H1 (cell line): ENCODE results near the gene MIX23. TPM values are rescaled to one million over a fixed set of nuclear protein-coding genes. Genes with fewer than 3 reads are reported as not detected.

ENCODE experiments used
- CTCF ChIA-PET: fragments of 300-600 bp; sonication (Branson Sonifier 250); formaldehyde crosslinking; loops from one replicate; lab custom pipeline; 2021; ENCODE audit not compliant: partially characterized antibody; lab: Charles Lee
- POLR2A ChIA-PET: fragments of 300-600 bp; sonication (Branson Sonifier 250); formaldehyde crosslinking; loops from one replicate; lab custom pipeline; 2021; ENCODE audit warnings: inconsistent platforms; ENCODE audit not compliant: partially characterized antibody; lab: Charles Lee
- DNase-seq, 2 experiments: peaks; one replicate each; pipeline versions ENCODE4 v3.0.0 to v3.0.0-alpha.2; 2010 to 2022; ENCODE audit warnings: low spot score in 2 of 2, low read depth in 1 of 2, mixed read lengths in 1 of 2
- FAIRE-seq: peaks from 2 replicates; lab custom pipeline; 2011; peaks lifted over from hg19 to GRCh38; lab: Jason Lieb, UNC
- H2AFZ ChIP-seq: 2 replicates; pipeline ENCODE4 v1.8.1; 2012; ENCODE audit warnings: low read length, inconsistent platforms
- H2AK5ac ChIP-seq: 2 replicates; pipeline ENCODE4 v1.6.1; 2013; ENCODE audit warnings: low read depth, low read length
- H2BK120ac ChIP-seq: replicated peaks from 2 replicates; pipeline ENCODE3; 2013; ENCODE audit warnings: low read depth, low read length, inconsistent platforms
- H2BK12ac ChIP-seq: 2 replicates; pipeline ENCODE4 v1.6.1; 2013; ENCODE audit warnings: low read depth, low read length
- H2BK15ac ChIP-seq: 2 replicates; pipeline ENCODE4 v1.6.1; 2013; ENCODE audit warnings: low read length
- H2BK20ac ChIP-seq: 2 replicates; pipeline ENCODE4 v1.6.1; 2013; ENCODE audit warnings: low read length
- H2BK5ac ChIP-seq: 2 replicates; pipeline ENCODE4 v1.6.1; 2013; ENCODE audit warnings: low read depth, low read length
- H3K14ac ChIP-seq: 2 replicates; pipeline ENCODE4 v1.6.1; 2013; ENCODE audit warnings: inconsistent platforms; ENCODE audit not compliant: insufficient read length
- H3K18ac ChIP-seq: 2 replicates; pipeline ENCODE4 v1.6.1; 2013; ENCODE audit warnings: low read length; ENCODE audit errors: extremely low read depth
- H3K23ac ChIP-seq: 2 replicates; pipeline ENCODE4 v1.6.1; 2013; ENCODE audit warnings: inconsistent platforms; ENCODE audit not compliant: insufficient read length
- H3K23me2 ChIP-seq: 2 replicates; pipeline ENCODE4 v1.6.1; 2013; ENCODE audit warnings: low read depth, low read length
- H3K27ac ChIP-seq: 2 replicates; pipeline ENCODE4 v1.6.1; 2011; ENCODE audit warnings: low read depth, low read length, inconsistent platforms
- H3K27me3 ChIP-seq, 4 experiments: replicated peaks in 1 of 4; 1 replicate in 1 of 4; 2 replicates in 3 of 4; pipeline versions ENCODE4 v1.6.1 to v1.8.1; 2011 to 2013; ENCODE audit warnings: low read length in 3 of 4, mild to moderate bottlenecking in 3 of 4, inconsistent platforms in 2 of 4, mixed read lengths in 2 of 4, moderate library complexity in 1 of 4; ENCODE audit not compliant: control insufficient read depth in 3 of 4, insufficient read depth in 3 of 4; ENCODE audit errors: extremely low read depth in 1 of 4
- H3K36me3 ChIP-seq, 4 experiments: 2 replicates each; pipeline versions ENCODE4 v1.6.1 to v1.8.1; 2011 to 2013; ENCODE audit warnings: mild to moderate bottlenecking in 4 of 4, low read length in 3 of 4, moderate library complexity in 2 of 4, control low read depth in 1 of 4, inconsistent platforms in 1 of 4; ENCODE audit not compliant: insufficient read depth in 4 of 4, control insufficient read depth in 2 of 4
- H3K4ac ChIP-seq: replicated peaks from 2 replicates; pipeline ENCODE3; 2013; ENCODE audit warnings: low read length, low read depth, mixed read lengths, inconsistent platforms; ENCODE audit not compliant: insufficient read length
- H3K4me1 ChIP-seq, 4 experiments: replicated peaks in 1 of 4; 1 replicate in 1 of 4; 2 replicates in 3 of 4; pipeline versions ENCODE4 v1.6.1 to v1.8.1; 2011 to 2013; ENCODE audit warnings: low read length in 3 of 4, inconsistent platforms in 2 of 4, mixed read lengths in 1 of 4; ENCODE audit not compliant: insufficient read depth in 4 of 4, control insufficient read depth in 3 of 4
- H3K4me2 ChIP-seq, 2 experiments: 2 replicates each; pipeline versions ENCODE4 v1.6.1 to v1.8.1; 2011 to 2013; ENCODE audit warnings: low read depth in 2 of 2, low read length in 2 of 2, control low read depth in 1 of 2, inconsistent platforms in 1 of 2, mild to moderate bottlenecking in 1 of 2; ENCODE audit not compliant: insufficient read depth in 1 of 2
- H3K4me3 ChIP-seq, 4 experiments: fragments of 200-600, 300-600 bp in 1 of 4; sonication (generic), shearing (Covaris generic), sonication (Bioruptor Twin) in 1 of 4; 2 replicates each; pipeline versions ENCODE4 v1.5.1 to v1.8.1; 2011 to 2016; ENCODE audit warnings: low read length in 4 of 4, low read depth in 3 of 4, control low read depth in 2 of 4, inconsistent platforms in 2 of 4, mild to moderate bottlenecking in 2 of 4, mixed read lengths in 1 of 4, moderate library complexity in 1 of 4; ENCODE audit not compliant: insufficient read depth in 2 of 4; ENCODE audit errors: extremely low read depth in 1 of 4
- H3K56ac ChIP-seq: replicated peaks from 2 replicates; pipeline ENCODE3; 2013; ENCODE audit warnings: low read depth, mild to moderate bottlenecking, mixed read lengths, low read length, inconsistent platforms; ENCODE audit not compliant: insufficient read length
- H3K79me1 ChIP-seq: 2 replicates; pipeline ENCODE4 v1.6.1; 2013; ENCODE audit warnings: low read depth, low read length, control low read depth
- H3K79me2 ChIP-seq, 2 experiments: 2 replicates each; pipeline versions ENCODE4 v1.6.1 to v1.8.1; 2012 to 2013; ENCODE audit warnings: low read length in 2 of 2, mild to moderate bottlenecking in 2 of 2, inconsistent platforms in 1 of 2; ENCODE audit not compliant: insufficient read depth in 2 of 2, control insufficient read depth in 1 of 2
- H3K9ac ChIP-seq, 4 experiments: replicated peaks in 1 of 4; 1 replicate in 1 of 4; 2 replicates in 3 of 4; pipeline versions ENCODE4 v1.6.1 to v1.8.1; 2011 to 2013; ENCODE audit warnings: low read depth in 3 of 4, low read length in 3 of 4, control low read depth in 2 of 4, mild to moderate bottlenecking in 2 of 4, moderate library complexity in 2 of 4, inconsistent platforms in 1 of 4; ENCODE audit errors: extremely low read depth in 1 of 4
- H3K9me3 ChIP-seq, 2 experiments: 2 replicates each; pipeline versions ENCODE4 v1.6.1 to v1.8.1; 2012 to 2013; ENCODE audit warnings: mild to moderate bottlenecking in 2 of 2, moderate library complexity in 2 of 2, control low read depth in 1 of 2, inconsistent platforms in 1 of 2, low read depth in 1 of 2, low read length in 1 of 2, mixed read lengths in 1 of 2; ENCODE audit not compliant: insufficient read depth in 2 of 2
- H4K20me1 ChIP-seq, 2 experiments: replicated peaks in 1 of 2; 2 replicates each; pipeline versions ENCODE3 to v1.8.1; 2011 to 2013; ENCODE audit warnings: inconsistent platforms in 2 of 2, low read length in 2 of 2, mild to moderate bottlenecking in 1 of 2; ENCODE audit not compliant: insufficient read depth in 2 of 2, control insufficient read depth in 1 of 2
- H4K5ac ChIP-seq: 2 replicates; pipeline ENCODE4 v1.6.1; 2013; ENCODE audit warnings: low read length, low read depth, mixed read lengths, inconsistent platforms; ENCODE audit not compliant: insufficient read length
- H4K8ac ChIP-seq: 2 replicates; pipeline ENCODE4 v1.8.0; 2013; ENCODE audit warnings: mild to moderate bottlenecking, moderate library complexity, low read length, inconsistent platforms; ENCODE audit not compliant: insufficient read depth; ENCODE audit errors: extremely low read depth
- H4K91ac ChIP-seq: replicated peaks from 2 replicates; pipeline ENCODE3; 2013; ENCODE audit warnings: low read length, mixed read lengths, inconsistent platforms; ENCODE audit not compliant: insufficient read length
- SP1 ChIP-seq: IDR thresholded peaks from 2 replicates; pipeline ENCODE4 v1.6.1; 2011; ENCODE audit warnings: low read depth, low read length
- WGBS, 2 experiments: shearing (Covaris generic) in 1 of 2; methylation state at CpG; one replicate each; pipeline versions ENCODE4 v1.1.6 to v1.1.7; 2013 to 2015; ENCODE audit warnings: low lambda C conversion rate in 2 of 2, mixed read lengths in 2 of 2, inconsistent platforms in 1 of 2, low coverage in 1 of 2, missing lambda C conversion rate in 1 of 2; ENCODE audit not compliant: insufficient replicate concordance in 2 of 2, insufficient coverage in 1 of 2, insufficient read length in 1 of 2; ENCODE audit errors: extremely low coverage in 1 of 2, missing lambda C conversion rate in 1 of 2; 5-methylcytosine and 5-hydroxymethylcytosine counted together
- polyA plus RNA-seq, 7 experiments: library from polyadenylated mRNA; depleted of rRNA in 3 of 7; stranded (reverse) in 5 of 7; unstranded in 2 of 7; fragments of >200 nt in 5 of 7; fragments of 200-250 nt in 2 of 7; gene quantifications; 1 replicate in 5 of 7; 2 replicates in 1 of 7; 4 replicates in 1 of 7; pipeline versions ENCODE4 v1.2.1 to v1.2.3, GENCODE V29; 2011 to 2013; ENCODE audit warnings: missing spikeins in 2 of 7, mixed read lengths in 2 of 7
- total RNA-seq: library from RNA; stranded (reverse); fragmentation: NEBNext Ultra II Directional; extraction: Animal tissue kit (Norgen Biotek cat#: 25700); gene quantifications from 2 replicates; pipeline ENCODE4 v1.2.1, GENCODE V29; 2021

MIX23 gene
- total and polyA plus RNA-seq, 2 of the 8 experiments (the other 6 are each of a cell fraction or from before 2014, with no cell fraction given) = 22.1 to 69.6 TPM

GRCh38 chr3:122403489-122403888, 20.5 kb upstream of the MIX23 start:
- Histone ChIP-seq H2AFZ (no peak overlapping the region), H3K4me3 (no peak overlapping the region), H2BK12ac (no peak overlapping the region), H3K4me1 (no peaks in the 10 kb centered on the region), H2BK20ac (no peak overlapping the region), H3K18ac (no peak overlapping the region), H3K79me2 (no peaks in the 10 kb centered on the region), H3K56ac (no peak overlapping the region), H4K5ac (no peak overlapping the region), H2BK15ac (no peak overlapping the region), H3K79me1 (no peaks in the 10 kb centered on the region), H2AK5ac (no peak overlapping the region), H3K4ac (no peak overlapping the region), H3K9me3 (no peaks in the 10 kb centered on the region), H4K8ac (no peak overlapping the region), H3K27ac (no peak overlapping the region), H2BK120ac (no peak overlapping the region), H3K9ac (peak overlapping the region in 1 of 4 experiments; percentile 13; a peak in 1 of 7 replicates), H3K23me2 (no peaks in the 10 kb centered on the region), H3K14ac (no peak overlapping the region), H3K27me3 (no peaks in the 10 kb centered on the region), H4K91ac (no peak overlapping the region), H3K4me2 (no peak overlapping the region), H3K36me3 (peaks cover 2 to 28% (median 20%) of the 10 kb centered on the region in 4 experiments), H4K20me1 (no peaks in the 10 kb centered on the region), H2BK5ac (no peak overlapping the region), H3K23ac (no peak overlapping the region)
- DNase-seq = no peak
- no peak for FAIRE-seq
- CTCF ChIA-PET = interaction anchor here (0.6 to 1.0 kb wide), 2 partner anchors 11 to 871 kb away, joined by 3 read pairs; no protein-coding TSS in a partner anchor
- POLR2A ChIA-PET = no interaction called here
- WGBS, 2 experiments = 90% methylated on average over 6 of the region's 6 CpGs; no CpG with 5 or more reads in 1 of the 2 experiments
- no peak for TF ChIP-seq SP1
